Hepatocyte (in vitro differentiated cells): Measurements from ENCODE around the gene IL13. TPM values are rescaled to one million over a fixed set of nuclear protein-coding genes. Genes with fewer than 3 reads are reported as not detected.

Experiments used
- DNase-seq: peaks from one replicate; pipeline ENCODE4 v3.0.0-alpha.2; 2016; ENCODE audit warnings: low spot score
- H2AFZ ChIP-seq: fragments of 200-600 bp; sonication (generic); 2 replicates; pipeline ENCODE4 v1.6.0; 2016; ENCODE audit warnings: antibody characterized with exemption, mild to moderate bottlenecking
- H3K27ac ChIP-seq: fragments of 200-600 bp; sonication (generic); 2 replicates; pipeline ENCODE4 v1.5.1; 2016; ENCODE audit warnings: mild to moderate bottlenecking
- H3K27me3 ChIP-seq: fragments of 200-600 bp; sonication (generic); 2 replicates; pipeline ENCODE4 v1.6.1; 2016
- H3K36me3 ChIP-seq: fragments of 200-600 bp; sonication (generic); replicated peaks from 2 replicates; pipeline ENCODE4 v1.5.1; 2016; ENCODE audit warnings: low read depth; ENCODE audit not compliant: insufficient read depth
- H3K4me1 ChIP-seq: fragments of 200-600 bp; sonication (generic); 2 replicates; pipeline ENCODE4 v1.5.1; 2016; ENCODE audit warnings: mild to moderate bottlenecking, moderate library complexity; ENCODE audit not compliant: insufficient read depth
- H3K4me2 ChIP-seq: fragments of 200-600 bp; sonication (generic); 2 replicates; pipeline ENCODE4 v1.6.0; 2016
- H3K4me3 ChIP-seq: fragments of 200-600 bp; sonication (generic); 2 replicates; pipeline ENCODE4 v1.5.1; 2016; ENCODE audit warnings: mild to moderate bottlenecking
- H3K79me2 ChIP-seq: fragments of 200-600 bp; sonication (generic); 2 replicates; pipeline ENCODE4 v1.6.0; 2017; ENCODE audit warnings: mild to moderate bottlenecking
- H3K9me2 ChIP-seq: fragments of 200-600 bp; sonication (generic); replicated peaks from 2 replicates; pipeline ENCODE4 v1.6.0; 2017; ENCODE audit warnings: mild to moderate bottlenecking; ENCODE audit not compliant: insufficient read depth
- H3K9me3 ChIP-seq: fragments of 200-600 bp; sonication (generic); 2 replicates; pipeline ENCODE4 v1.5.1; 2016; ENCODE audit warnings: low read depth, mild to moderate bottlenecking
- H4K20me1 ChIP-seq: fragments of 200-600 bp; sonication (generic); 2 replicates; pipeline ENCODE4 v1.6.0; 2016; ENCODE audit warnings: mild to moderate bottlenecking; ENCODE audit not compliant: insufficient read depth, poor library complexity, severe bottlenecking
- CTCF ChIP-seq: fragments of 200-600 bp; sonication (generic); IDR thresholded peaks from 2 replicates; pipeline ENCODE4 v1.5.1; 2016; ENCODE audit warnings: antibody characterized with exemption, mild to moderate bottlenecking; ENCODE audit not compliant: poor library complexity
- EZH2 ChIP-seq: fragments of 200-600 bp; sonication (generic); IDR thresholded peaks from 2 replicates; pipeline ENCODE4 v1.6.1; 2016; ENCODE audit warnings: antibody characterized with exemption, mild to moderate bottlenecking, borderline replicate concordance
- EZH2phosphoT487 ChIP-seq: fragments of 200-600 bp; sonication (generic); IDR thresholded peaks from one replicate; pipeline ENCODE4 v1.6.1; 2018; ENCODE audit warnings: antibody characterized with exemption, mild to moderate bottlenecking, low read depth, moderate library complexity; ENCODE audit not compliant: unreplicated experiment, severe bottlenecking
- WGBS: methylation state at CpG from one replicate; pipeline ENCODE4 v1.1.6; 2016; ENCODE audit warnings: low lambda C conversion rate; ENCODE audit errors: missing lambda C conversion rate; 5-methylcytosine and 5-hydroxymethylcytosine counted together
- polyA plus RNA-seq: library from polyadenylated mRNA; unstranded; fragments of >200 nt; fragmentation: Nextera tagmentation; extraction: Ambion mirVana; gene quantifications from 2 replicates; pipeline ENCODE4 v1.2.1, GENCODE V29; 2016
- total RNA-seq: library from RNA; depleted of rRNA; stranded (reverse); fragments of >200 nt; gene quantifications from 2 replicates; pipeline ENCODE4 v1.2.3, GENCODE V29; 2014

The IL13 gene
- total and polyA plus RNA-seq, 2 experiments from 2014 or later = not detected

GRCh38 chr5:132681476-132681831 is 23.5 kb downstream of the IL13 start:
- H3K4me3 ChIP-seq = no peak overlapping the region
- H3K79me2 ChIP-seq = no peaks in the 10 kb centered on the region
- H3K9me3 ChIP-seq = no peaks in the 10 kb centered on the region
- no peak overlapping the region for H3K27ac ChIP-seq
- no peaks in the 10 kb centered on the region for H4K20me1 ChIP-seq
- H3K4me2 ChIP-seq = no peak overlapping the region
- WGBS = 89% methylated on average over 2 of the region's 2 CpGs
- H3K9me2 ChIP-seq = no peaks in the 10 kb centered on the region
- no peak overlapping the region for H2AFZ ChIP-seq
- peaks cover 6% of the 10 kb centered on the region for H3K4me1 ChIP-seq
- no peak for TF ChIP-seq CTCF
- TF ChIP-seq EZH2phosphoT487 = no peak
- no peak for TF ChIP-seq EZH2
- no peaks in the 10 kb centered on the region for H3K27me3 ChIP-seq
- no peak for DNase-seq
- H3K36me3 ChIP-seq = no peaks in the 10 kb centered on the region

- TF ChIP-seq EZH2phosphoT487 (no peak), EZH2 (no peak), CTCF (no peak)
- DNase-seq = no peak
- Histone ChIP-seq H3K4me1 (peaks cover 1% of the 10 kb centered on the region), H3K4me3 (no peak overlapping the region), H3K9me2 (no peaks in the 10 kb centered on the region), H3K79me2 (no peaks in the 10 kb centered on the region), H3K36me3 (no peaks in the 10 kb centered on the region), H3K4me2 (no peak overlapping the region), H3K27ac (no peak overlapping the region), H4K20me1 (no peaks in the 10 kb centered on the region), H3K9me3 (no peaks in the 10 kb centered on the region), H2AFZ (no peak overlapping the region), H3K27me3 (no peaks in the 10 kb centered on the region)
- WGBS = 94% methylated on average over 4 of the region's 4 CpGs
Observed at GRCh38 chr5:132681983-132682382, 24.0 kb downstream of the IL13 start.

- Histone ChIP-seq H3K27ac (no peak overlapping the region), H3K36me3 (no peaks in the 10 kb centered on the region), H3K79me2 (no peaks in the 10 kb centered on the region), H3K9me3 (no peaks in the 10 kb centered on the region), H4K20me1 (no peaks in the 10 kb centered on the region), H3K4me3 (no peak overlapping the region), H3K9me2 (no peaks in the 10 kb centered on the region), H3K4me2 (no peak overlapping the region), H2AFZ (no peak overlapping the region), H3K27me3 (no peaks in the 10 kb centered on the region), H3K4me1 (no peaks in the 10 kb centered on the region)
- TF ChIP-seq EZH2 (no peak), CTCF (no peak), EZH2phosphoT487 (no peak)
- WGBS = 95% methylated on average over 6 of the region's 6 CpGs
- no peak for DNase-seq
Observed at GRCh38 chr5:132684491-132684890, 26.5 kb downstream of the IL13 start.
